CD14-positive monocyte (primary cell): ENCODE data around the gene FAM168B. TPM values are rescaled to one million over a fixed set of nuclear protein-coding genes. Genes with fewer than 3 reads are reported as not detected.

Experiments
- DNase-seq, 3 donors: peaks; one replicate each; pipeline ENCODE4 v3.0.0-alpha.2; 2011 to 2022
- H2AFZ ChIP-seq: 2 replicates; pipeline ENCODE4 v1.6.0; 2012; ENCODE audit warnings: mild to moderate bottlenecking, low read depth, low read length, inconsistent platforms; ENCODE audit not compliant: insufficient read depth, poor library complexity, severe bottlenecking
- H3K27ac ChIP-seq, 2 donors: 1 replicate in 1 of 2; 2 replicates in 1 of 2; pipeline ENCODE4 v1.5.1; 2012 to 2013; ENCODE audit warnings: low read length in 2 of 2, control low read depth in 1 of 2, inconsistent platforms in 1 of 2, low read depth in 1 of 2, mild to moderate bottlenecking in 1 of 2
- H3K27me3 ChIP-seq, 2 donors: one replicate each; pipeline versions ENCODE4 v1.6.0 to v1.6.1; 2011 to 2013; ENCODE audit warnings: low read length in 2 of 2; ENCODE audit not compliant: control insufficient read depth in 2 of 2, insufficient read depth in 2 of 2
- H3K36me3 ChIP-seq, 2 donors: replicated peaks in 1 of 2; 1 replicate in 1 of 2; 2 replicates in 1 of 2; pipeline versions ENCODE4 v1.5.1 to v1.6.1; 2012 to 2013; ENCODE audit warnings: low read length in 2 of 2, control low read depth in 1 of 2, inconsistent platforms in 1 of 2, mild to moderate bottlenecking in 1 of 2; ENCODE audit not compliant: insufficient read depth in 2 of 2, control insufficient read depth in 1 of 2
- H3K4me1 ChIP-seq, 2 donors: 1 replicate in 1 of 2; 2 replicates in 1 of 2; pipeline versions ENCODE4 v1.5.1 to v1.6.1; 2012 to 2013; ENCODE audit warnings: low read length in 2 of 2, control low read depth in 1 of 2, inconsistent platforms in 1 of 2, mild to moderate bottlenecking in 1 of 2, moderate library complexity in 1 of 2; ENCODE audit not compliant: insufficient read depth in 2 of 2, control insufficient read depth in 1 of 2
- H3K4me2 ChIP-seq: replicated peaks from 2 replicates; pipeline ENCODE3; 2012; ENCODE audit warnings: low read length, moderate library complexity, mild to moderate bottlenecking; ENCODE audit not compliant: poor library complexity, severe bottlenecking; ENCODE audit errors: extremely low read depth
- H3K4me3 ChIP-seq, 3 experiments: fragments of 200-600 bp in 1 of 3; sonication (generic) in 1 of 3; replicated peaks in 1 of 3; 1 replicate in 2 of 3; 2 replicates in 1 of 3; pipeline ENCODE4 v1.5.1; 2011 to 2013; ENCODE audit warnings: low read length in 3 of 3, mild to moderate bottlenecking in 3 of 3, control low read depth in 2 of 3, low read depth in 2 of 3, inconsistent platforms in 1 of 3, moderate library complexity in 1 of 3
- H3K79me2 ChIP-seq: 2 replicates; pipeline ENCODE4 v1.6.0; 2012; ENCODE audit warnings: mild to moderate bottlenecking, control low read depth, inconsistent platforms, low read length, moderate library complexity; ENCODE audit not compliant: insufficient read depth
- H3K9ac ChIP-seq: 2 replicates; pipeline ENCODE4 v1.6.0; 2017; ENCODE audit warnings: low read length, mild to moderate bottlenecking; ENCODE audit not compliant: insufficient read depth, poor library complexity, severe bottlenecking
- H3K9me3 ChIP-seq, 2 donors: replicated peaks in 1 of 2; 1 replicate in 1 of 2; 2 replicates in 1 of 2; pipeline versions ENCODE4 v1.5.1 to v1.6.1; 2012 to 2013; ENCODE audit warnings: low read length in 2 of 2, control low read depth in 1 of 2; ENCODE audit not compliant: control insufficient read depth in 1 of 2, insufficient read depth in 1 of 2
- H4K20me1 ChIP-seq: 2 replicates; pipeline ENCODE4 v1.6.0; 2012; ENCODE audit warnings: mild to moderate bottlenecking, low read length, control low read depth, moderate library complexity; ENCODE audit not compliant: insufficient read depth
- H3K27ac Mint-ChIP-seq, 7 donors: one replicate each; pipeline ENCODE4 v1.8.0; 2020; ENCODE audit warnings: mild to moderate bottlenecking in 7 of 7, mixed read lengths in 7 of 7, moderate library complexity in 6 of 7, inconsistent platforms in 2 of 7
- H3K27me3 Mint-ChIP-seq, 3 donors: one replicate each; pipeline ENCODE4 v1.8.0; 2021 to 2022; ENCODE audit warnings: low read depth in 3 of 3, mild to moderate bottlenecking in 3 of 3, mixed read lengths in 3 of 3, moderate library complexity in 3 of 3, inconsistent platforms in 1 of 3
- H3K36me3 Mint-ChIP-seq, 2 donors: one replicate each; pipeline ENCODE4 v1.8.0; 2020; ENCODE audit warnings: mixed read lengths in 2 of 2, inconsistent platforms in 1 of 2, mild to moderate bottlenecking in 1 of 2
- H3K4me1 Mint-ChIP-seq: one replicate; pipeline ENCODE4 v1.8.0; 2020; ENCODE audit warnings: mild to moderate bottlenecking, mixed read lengths
- H3K4me3 Mint-ChIP-seq, 2 donors: one replicate each; pipeline ENCODE4 v1.8.0; 2020; ENCODE audit warnings: mild to moderate bottlenecking in 2 of 2, mixed read lengths in 2 of 2, moderate library complexity in 1 of 2
- H3K9me3 Mint-ChIP-seq, 7 donors: one replicate each; pipeline ENCODE4 v1.8.0; 2020 to 2022; ENCODE audit warnings: mixed read lengths in 7 of 7, mild to moderate bottlenecking in 6 of 7, moderate library complexity in 6 of 7, inconsistent platforms in 2 of 7
- WGBS: methylation state at CpG from one replicate; pipeline ENCODE4 v1.1.5; 2013; ENCODE audit warnings: missing lambda C conversion rate; ENCODE audit not compliant: insufficient coverage; 5-methylcytosine and 5-hydroxymethylcytosine counted together
- intact Hi-C, 2 donors: fragments of 100-400 bp; cut with micrococcal nuclease; formaldehyde crosslinking; loops; one replicate each; pipeline versions ENCODE4 v1.15.0 to v1.15.1; 2023
- polyA plus RNA-seq, 3 donors: library from polyadenylated mRNA; depleted of rRNA in 1 of 3; unstranded in 2 of 3; stranded (reverse) in 1 of 3; fragments of 300-500 nt in 2 of 3; fragments of >200 nt in 1 of 3; fragmentation: Illumina TruSeq in 2 of 3; gene quantifications; 1 replicate in 2 of 3; 2 replicates in 1 of 3; pipeline ENCODE4 v1.2.3, GENCODE V29; 2012 to 2021
- TF ChIP-seq, protein P1 (sequence below): fragments of 200-600 bp; IDR thresholded peaks from one replicate; pipeline ENCODE4 v1.8.0; 2022; ENCODE audit warnings: antibody characterized with exemption, mild to moderate bottlenecking

The FAM168B gene
- polyA plus RNA-seq, 3 donors: 20.5 to 33.2 (median 22.6) TPM

DNA sequence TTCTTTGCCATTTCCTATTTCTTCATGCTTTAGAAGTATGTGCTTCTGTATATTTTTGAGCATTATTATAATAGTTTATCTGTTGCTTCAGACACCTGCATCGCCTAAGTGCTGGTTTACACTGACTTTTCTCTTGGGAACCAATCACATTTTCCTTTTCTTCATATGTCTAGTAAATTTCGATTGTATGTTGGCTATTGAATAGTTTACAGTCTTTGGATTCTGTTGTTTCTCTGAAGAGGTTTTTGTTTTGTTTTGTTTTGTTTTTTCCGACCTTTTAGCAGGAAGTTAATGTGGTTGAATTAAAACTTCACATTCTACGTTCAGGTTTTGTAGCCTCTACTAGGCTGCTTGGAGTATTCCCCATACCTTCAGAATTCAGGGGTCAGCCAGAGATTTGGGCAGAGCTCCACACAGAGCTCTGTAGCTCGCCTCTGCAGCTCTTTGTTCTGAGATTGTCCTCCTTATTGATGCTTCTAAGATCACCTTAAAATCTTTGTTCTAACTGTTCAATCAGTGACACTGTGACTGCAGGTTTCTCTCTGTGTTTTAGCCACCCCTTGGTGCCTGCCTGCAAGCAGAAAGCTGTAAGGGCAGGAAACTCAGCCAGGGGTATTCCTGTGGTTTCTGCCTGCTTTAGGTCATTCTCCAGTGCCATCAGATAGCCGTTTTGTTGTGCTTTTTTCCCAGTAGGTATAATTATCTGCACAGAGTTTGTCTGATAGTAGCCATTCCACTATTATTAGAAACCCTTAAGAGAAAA lies 83.4 kb downstream of the FAM168B start:
- intact Hi-C loops: no loop called here

DNA sequence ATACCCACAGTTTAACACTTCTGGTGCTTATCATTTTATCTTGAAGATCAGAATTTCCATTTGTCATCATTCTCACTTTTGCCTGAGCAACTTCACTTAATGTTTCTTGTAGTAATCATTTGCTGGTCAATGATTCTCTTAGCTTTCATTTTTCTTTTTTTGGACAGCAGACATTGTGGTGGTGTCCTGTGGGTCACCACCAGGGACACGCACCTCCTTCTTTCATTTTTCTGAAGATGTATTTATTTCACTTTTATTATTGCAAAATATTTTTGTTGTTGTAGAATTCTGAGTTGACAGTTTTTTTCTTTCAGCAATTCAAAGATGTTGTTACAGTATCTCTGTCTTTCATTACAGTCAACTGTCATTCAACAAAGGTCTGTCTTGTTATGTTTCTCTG lies 84.3 kb downstream of the FAM168B start:
- TF ChIP-seq, protein P1, sequence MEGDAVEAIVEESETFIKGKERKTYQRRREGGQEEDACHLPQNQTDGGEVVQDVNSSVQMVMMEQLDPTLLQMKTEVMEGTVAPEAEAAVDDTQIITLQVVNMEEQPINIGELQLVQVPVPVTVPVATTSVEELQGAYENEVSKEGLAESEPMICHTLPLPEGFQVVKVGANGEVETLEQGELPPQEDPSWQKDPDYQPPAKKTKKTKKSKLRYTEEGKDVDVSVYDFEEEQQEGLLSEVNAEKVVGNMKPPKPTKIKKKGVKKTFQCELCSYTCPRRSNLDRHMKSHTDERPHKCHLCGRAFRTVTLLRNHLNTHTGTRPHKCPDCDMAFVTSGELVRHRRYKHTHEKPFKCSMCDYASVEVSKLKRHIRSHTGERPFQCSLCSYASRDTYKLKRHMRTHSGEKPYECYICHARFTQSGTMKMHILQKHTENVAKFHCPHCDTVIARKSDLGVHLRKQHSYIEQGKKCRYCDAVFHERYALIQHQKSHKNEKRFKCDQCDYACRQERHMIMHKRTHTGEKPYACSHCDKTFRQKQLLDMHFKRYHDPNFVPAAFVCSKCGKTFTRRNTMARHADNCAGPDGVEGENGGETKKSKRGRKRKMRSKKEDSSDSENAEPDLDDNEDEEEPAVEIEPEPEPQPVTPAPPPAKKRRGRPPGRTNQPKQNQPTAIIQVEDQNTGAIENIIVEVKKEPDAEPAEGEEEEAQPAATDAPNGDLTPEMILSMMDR: no peak
- no peak overlapping the region for H3K9ac ChIP-seq
- Mint-ChIP-seq H3K4me3 (no peak overlapping the region), H3K27me3 (peaks cover 16 to 22% (median 18%) of the 10 kb centered on the region in 3 donors), H3K27ac (peak overlapping the region in 1 of 7 donors; percentile 51), H3K36me3 (no peaks in the 10 kb centered on the region), H3K4me1 (no peaks in the 10 kb centered on the region), H3K9me3 (peaks cover 0 to 4% (median 2%) of the 10 kb centered on the region in 7 donors)
- H3K9me3 ChIP-seq: no peaks in the 10 kb centered on the region
- no peak overlapping the region for H2AFZ ChIP-seq
- no peaks in the 10 kb centered on the region for H3K79me2 ChIP-seq
- no peak overlapping the region for H3K27ac ChIP-seq
- H3K36me3 ChIP-seq: no peaks in the 10 kb centered on the region
- no peaks in the 10 kb centered on the region for H4K20me1 ChIP-seq
- intact Hi-C loops: no loop called here
- H3K4me1 ChIP-seq: no peaks in the 10 kb centered on the region
- H3K4me3 ChIP-seq: no peak overlapping the region
- no CpG with 5 or more reads among the region's 1 CpG for WGBS
- peaks cover 4 to 8% of the 10 kb centered on the region in 2 donors for H3K27me3 ChIP-seq
- DNase-seq: no peak
- no peak overlapping the region for H3K4me2 ChIP-seq

More for the DNA sequence above, 83.4 kb downstream of the FAM168B start:
- no peaks in the 10 kb centered on the region for H3K79me2 ChIP-seq
- H3K4me2 ChIP-seq: no peak overlapping the region
- H3K27ac Mint-ChIP-seq: no peak overlapping the region
- no peak overlapping the region for H3K27ac ChIP-seq
- H3K9me3 ChIP-seq: no peaks in the 10 kb centered on the region
- H3K36me3 ChIP-seq: no peaks in the 10 kb centered on the region
- H2AFZ ChIP-seq: no peak overlapping the region
- 83% methylated on average over 1 of the region's 6 CpGs for WGBS
- H3K9me3 Mint-ChIP-seq: peaks cover 0 to 4% (median 2%) of the 10 kb centered on the region in 7 donors
- DNase-seq: no peak
- H3K4me1 Mint-ChIP-seq: no peaks in the 10 kb centered on the region
- H4K20me1 ChIP-seq: no peaks in the 10 kb centered on the region
- H3K4me3 Mint-ChIP-seq: peak overlapping the region in 1 of 2 donors; percentile 0
- no peak overlapping the region for H3K9ac ChIP-seq
- H3K27me3 ChIP-seq: peaks cover 4 to 8% of the 10 kb centered on the region in 2 donors
- H3K27me3 Mint-ChIP-seq: peaks cover 16 to 21% (median 21%) of the 10 kb centered on the region in 3 donors
- no peak overlapping the region for H3K4me3 ChIP-seq
- TF ChIP-seq, protein P1: no peak
- no peaks in the 10 kb centered on the region for H3K4me1 ChIP-seq
- H3K36me3 Mint-ChIP-seq: no peaks in the 10 kb centered on the region
